ACHN (cell line): ENCODE results near the gene PPARD.

Experiments
- DNase-seq: peaks from one replicate; pipeline ENCODE4 v3.0.0-alpha.2; 2015
- in situ Hi-C: cut with HindIII; loops from 2 replicates; pipeline ENCODE4 v1.10.0; 2017; ENCODE audit warnings: low sequenced_read_pairs, low pct_ligation_motif_present, low pct_unique_long_range_greater_than_20kb

The PPARD gene

GRCh38 chr6:35343092-35343834 is 905 bp downstream of the PPARD start:
- in situ Hi-C loops = loop anchor here (25.0 kb wide), 1 partner anchor 94 kb away; no protein-coding TSS in a partner anchor
- no peak for DNase-seq

- DNase-seq = no peak
- in situ Hi-C loops = loop anchor here (25.0 kb wide), 1 partner anchor 93 kb away; no protein-coding TSS in a partner anchor
These were observed 1.6 kb downstream of the PPARD start for GRCh38 chr6:35343835-35344550.

- in situ Hi-C loops = no loop called here
- DNase-seq = no peak
These were observed 9.1 kb downstream of the PPARD start for GRCh38 chr6:35351422-35351821.

- DNase-seq = no peak
These were observed 10.4 kb downstream of the PPARD start for GRCh38 chr6:35352735-35353134.

GRCh38 chr6:35354361-35355135 is 12.2 kb downstream of the PPARD start:
- in situ Hi-C loops = no loop called here
- DNase-seq = no peak

More at GRCh38 chr6:35352735-35353134, 10.4 kb downstream of the PPARD start:
- in situ Hi-C loops = no loop called here

GRCh38 chr6:35356391-35356790 is 14.0 kb downstream of the PPARD start:
- in situ Hi-C loops = no loop called here
- DNase-seq = no peak

- DNase-seq = no peak
- in situ Hi-C loops = no loop called here
These were observed 15.3 kb downstream of the PPARD start for GRCh38 chr6:35357677-35358076.

GRCh38 chr6:35358086-35358485 is 15.7 kb downstream of the PPARD start:
- no peak for DNase-seq

GRCh38 chr6:35359346-35359743 is 17.0 kb downstream of the PPARD start:
- in situ Hi-C loops = no loop called here
- no peak for DNase-seq

More at GRCh38 chr6:35358086-35358485, 15.7 kb downstream of the PPARD start:
- in situ Hi-C loops = no loop called here

GRCh38 chr6:35359744-35360348 is 17.5 kb downstream of the PPARD start:
- in situ Hi-C loops = no loop called here
- peak; percentile 90 for DNase-seq

- in situ Hi-C loops = no loop called here
- peak; percentile 19 for DNase-seq
These were observed 18.2 kb downstream of the PPARD start for GRCh38 chr6:35360349-35361138.

GRCh38 chr6:35362200-35362599 is 19.8 kb downstream of the PPARD start:
- no peak for DNase-seq
- in situ Hi-C loops = no loop called here

- DNase-seq = no peak
- in situ Hi-C loops = no loop called here
These were observed 21.0 kb downstream of the PPARD start for GRCh38 chr6:35363293-35363750.

GRCh38 chr6:35365594-35366203 is 23.3 kb downstream of the PPARD start:
- in situ Hi-C loops = no loop called here
- no peak for DNase-seq

GRCh38 chr6:35366204-35366596 is 23.8 kb downstream of the PPARD start:
- in situ Hi-C loops = no loop called here
- DNase-seq = no peak

GRCh38 chr6:35367646-35368037 is 25.3 kb downstream of the PPARD start:
- in situ Hi-C loops = no loop called here
- DNase-seq = no peak

GRCh38 chr6:35368038-35368887 is 25.9 kb downstream of the PPARD start:
- in situ Hi-C loops = no loop called here
- no peak for DNase-seq
